Measurements from ENCODE around the gene TBX3. TPM values are rescaled to one million over a fixed set of nuclear protein-coding genes. Genes with fewer than 3 reads are reported as not detected.

Gene TBX3
- total RNA-seq, 1 donor from 2014 or later = 2.0 TPM

DNA sequence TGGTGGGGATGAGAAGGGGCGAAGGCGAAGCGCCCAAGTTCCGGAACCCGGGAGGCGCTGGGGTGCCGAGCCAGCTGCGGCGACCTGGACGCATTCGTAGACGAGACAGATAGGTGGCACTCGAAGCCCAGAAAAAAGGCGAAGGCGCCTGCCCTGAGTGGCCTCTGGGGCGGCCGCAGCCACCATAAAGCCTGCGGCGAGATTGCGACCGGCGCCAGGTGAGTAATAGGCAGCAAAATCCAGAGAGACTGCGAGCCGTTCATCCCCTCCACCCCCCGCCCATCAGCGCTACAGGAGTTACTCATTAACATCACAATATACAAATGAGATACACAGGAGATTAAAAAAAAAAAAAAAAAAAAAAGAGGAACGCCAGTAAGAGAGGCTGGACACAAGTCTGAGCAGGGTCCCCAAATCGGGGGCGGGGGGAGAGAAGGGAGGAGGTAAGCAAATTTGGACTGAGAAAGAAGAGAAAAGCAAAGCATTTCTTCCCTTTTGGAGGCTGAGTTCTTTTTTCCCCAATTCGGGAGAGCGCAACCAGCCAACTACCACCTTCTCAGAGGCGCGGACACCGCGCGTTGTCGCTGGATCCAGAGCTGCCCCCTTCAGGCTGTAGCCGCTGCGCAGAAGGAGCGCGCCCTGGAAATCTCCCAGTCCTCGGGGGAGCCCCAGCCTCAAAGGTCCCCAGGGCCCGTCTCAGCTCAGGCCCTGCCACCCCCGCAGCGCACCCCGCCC, 15.7 kb downstream of the TBX3 start:
- TF ChIP-seq, protein P1, sequence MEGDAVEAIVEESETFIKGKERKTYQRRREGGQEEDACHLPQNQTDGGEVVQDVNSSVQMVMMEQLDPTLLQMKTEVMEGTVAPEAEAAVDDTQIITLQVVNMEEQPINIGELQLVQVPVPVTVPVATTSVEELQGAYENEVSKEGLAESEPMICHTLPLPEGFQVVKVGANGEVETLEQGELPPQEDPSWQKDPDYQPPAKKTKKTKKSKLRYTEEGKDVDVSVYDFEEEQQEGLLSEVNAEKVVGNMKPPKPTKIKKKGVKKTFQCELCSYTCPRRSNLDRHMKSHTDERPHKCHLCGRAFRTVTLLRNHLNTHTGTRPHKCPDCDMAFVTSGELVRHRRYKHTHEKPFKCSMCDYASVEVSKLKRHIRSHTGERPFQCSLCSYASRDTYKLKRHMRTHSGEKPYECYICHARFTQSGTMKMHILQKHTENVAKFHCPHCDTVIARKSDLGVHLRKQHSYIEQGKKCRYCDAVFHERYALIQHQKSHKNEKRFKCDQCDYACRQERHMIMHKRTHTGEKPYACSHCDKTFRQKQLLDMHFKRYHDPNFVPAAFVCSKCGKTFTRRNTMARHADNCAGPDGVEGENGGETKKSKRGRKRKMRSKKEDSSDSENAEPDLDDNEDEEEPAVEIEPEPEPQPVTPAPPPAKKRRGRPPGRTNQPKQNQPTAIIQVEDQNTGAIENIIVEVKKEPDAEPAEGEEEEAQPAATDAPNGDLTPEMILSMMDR (conservative IDR thresholded peaks at IDR 0.05; ENCODE audit: low read depth, low read length) = peak; percentile 53

DNA sequence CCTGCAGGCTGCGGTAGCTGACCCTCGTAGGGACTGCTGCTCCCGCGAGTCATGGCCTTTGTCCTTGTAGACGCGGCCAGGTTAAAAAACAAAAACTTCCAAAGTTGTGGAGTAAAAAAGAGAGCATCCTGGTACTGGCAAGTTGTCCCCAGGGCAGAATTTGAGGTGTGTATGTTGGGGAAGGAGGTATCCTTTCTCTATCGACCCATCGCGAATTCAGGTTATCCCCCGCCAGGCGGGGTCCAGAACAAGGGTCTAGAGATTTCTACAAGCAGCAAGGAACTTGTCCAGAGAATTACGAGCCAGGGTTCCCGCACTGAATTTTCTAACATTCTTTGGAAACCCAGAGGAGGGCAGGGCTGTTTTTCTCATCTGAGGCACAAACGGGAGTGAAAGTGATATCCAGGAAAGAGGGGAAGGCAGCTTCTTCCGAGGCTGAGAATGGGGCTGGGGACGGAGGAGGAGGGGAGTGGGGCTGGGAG, 16.3 kb downstream of the TBX3 start:
- H3K4me3 ChIP-seq (ENCODE audit: low read depth, low read length) = peak overlapping the region; percentile 52
- DNase-seq (ENCODE audit: low read depth) = no peak
- TF ChIP-seq, protein P1 (conservative IDR thresholded peaks at IDR 0.05; ENCODE audit: low read depth, low read length) = no peak

More for the DNA sequence above, 15.7 kb downstream of the TBX3 start:
- DNase-seq (ENCODE audit: low read depth) = no peak
- H3K4me3 ChIP-seq (ENCODE audit: low read depth, low read length) = peak overlapping the region; percentile 52

DNA sequence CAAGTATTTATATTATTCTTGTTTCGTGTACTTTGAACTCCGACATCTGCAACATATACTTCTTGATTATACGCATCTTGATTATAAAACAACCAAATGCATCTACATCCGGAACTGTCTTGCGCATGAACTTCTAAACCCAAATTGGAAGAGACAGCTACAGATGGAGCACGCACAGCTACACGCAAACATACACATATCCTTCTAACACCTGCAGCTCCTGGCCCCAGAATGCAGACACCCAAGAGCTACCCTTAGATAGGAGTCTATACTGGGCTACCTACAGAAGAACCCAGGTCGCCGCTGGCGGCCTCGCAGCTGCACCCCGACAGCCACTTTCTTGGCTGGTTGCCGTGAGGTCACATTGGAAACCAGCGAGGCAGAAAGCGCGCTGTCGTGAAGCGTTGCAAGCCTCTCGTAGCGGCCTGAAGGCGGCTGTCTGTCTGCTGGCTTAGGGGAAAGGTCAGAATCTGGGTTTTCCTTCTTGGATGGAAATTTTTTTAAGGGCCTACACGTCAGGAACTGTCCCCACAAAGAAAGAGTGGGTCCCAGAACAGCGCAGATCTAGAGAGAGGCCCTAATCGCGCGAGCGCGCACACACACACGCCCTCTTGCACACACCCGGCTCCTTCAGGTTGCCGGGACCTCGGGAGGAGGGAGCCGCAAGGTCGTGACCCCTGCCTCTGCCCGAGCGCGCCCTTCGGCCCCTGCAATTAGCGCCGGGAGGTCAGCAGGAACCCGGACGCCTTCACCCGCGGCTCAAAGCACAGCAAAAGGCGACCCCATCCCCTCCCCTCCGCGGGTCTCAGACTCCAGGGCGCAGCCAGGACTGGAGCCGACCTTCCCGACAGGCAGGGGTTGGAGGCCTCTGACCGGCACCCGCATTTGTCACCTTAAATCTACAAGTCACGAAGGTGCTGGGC, 17.0 kb downstream of the TBX3 start:
- no peak for DNase-seq (ENCODE audit: low read depth)
- no peak overlapping the region for H3K4me3 ChIP-seq (ENCODE audit: low read depth, low read length)

DNA sequence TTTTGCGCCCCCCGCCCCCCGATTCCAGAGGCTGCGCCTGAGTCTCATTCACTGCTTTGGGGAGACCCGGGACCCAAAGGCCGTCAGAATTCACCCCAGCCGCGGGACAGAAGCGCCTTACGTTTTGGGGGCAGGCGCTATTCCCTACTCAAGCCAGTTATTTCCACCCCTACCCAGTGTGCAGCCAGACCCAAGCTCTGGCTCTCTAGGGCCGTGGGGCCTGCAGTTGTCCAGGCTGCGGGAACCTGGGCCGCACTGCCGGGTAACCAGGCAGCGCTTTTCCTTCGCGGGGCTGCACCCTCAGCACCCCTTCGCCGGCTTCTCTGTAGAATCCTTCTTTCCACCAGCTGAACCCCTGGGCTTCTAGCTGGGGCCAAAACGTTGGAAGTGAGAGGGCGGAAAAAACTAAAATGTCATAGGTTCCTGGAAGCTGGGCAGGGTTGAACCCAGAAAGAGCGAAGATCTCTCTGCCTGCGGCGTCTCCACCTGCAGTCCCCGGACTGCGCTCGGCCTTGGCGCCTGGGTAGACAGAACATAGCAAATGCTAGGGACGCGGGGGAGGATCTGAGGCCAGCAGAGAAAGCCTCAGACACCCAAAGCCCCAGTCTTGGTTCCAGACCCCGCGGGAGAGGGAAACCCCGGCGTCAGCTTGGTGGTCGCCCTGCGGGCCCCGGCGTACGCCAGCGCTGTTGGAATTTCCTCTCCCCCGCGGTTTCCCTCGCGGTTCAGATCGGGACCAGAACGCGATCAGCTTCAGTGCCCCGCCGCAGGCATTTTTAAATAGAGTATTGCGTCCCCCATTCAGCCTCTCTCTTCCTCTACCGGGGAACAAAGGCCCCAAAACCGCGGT, 18.3 kb downstream of the TBX3 start:
- H3K4me3 ChIP-seq (ENCODE audit: low read depth, low read length) = no peak overlapping the region
- TF ChIP-seq, protein P1 (conservative IDR thresholded peaks at IDR 0.05; ENCODE audit: low read depth, low read length) = no peak
- DNase-seq (ENCODE audit: low read depth) = no peak

More for the DNA sequence above, 17.0 kb downstream of the TBX3 start:
- TF ChIP-seq, protein P1 (conservative IDR thresholded peaks at IDR 0.05; ENCODE audit: low read depth, low read length) = no peak

DNA sequence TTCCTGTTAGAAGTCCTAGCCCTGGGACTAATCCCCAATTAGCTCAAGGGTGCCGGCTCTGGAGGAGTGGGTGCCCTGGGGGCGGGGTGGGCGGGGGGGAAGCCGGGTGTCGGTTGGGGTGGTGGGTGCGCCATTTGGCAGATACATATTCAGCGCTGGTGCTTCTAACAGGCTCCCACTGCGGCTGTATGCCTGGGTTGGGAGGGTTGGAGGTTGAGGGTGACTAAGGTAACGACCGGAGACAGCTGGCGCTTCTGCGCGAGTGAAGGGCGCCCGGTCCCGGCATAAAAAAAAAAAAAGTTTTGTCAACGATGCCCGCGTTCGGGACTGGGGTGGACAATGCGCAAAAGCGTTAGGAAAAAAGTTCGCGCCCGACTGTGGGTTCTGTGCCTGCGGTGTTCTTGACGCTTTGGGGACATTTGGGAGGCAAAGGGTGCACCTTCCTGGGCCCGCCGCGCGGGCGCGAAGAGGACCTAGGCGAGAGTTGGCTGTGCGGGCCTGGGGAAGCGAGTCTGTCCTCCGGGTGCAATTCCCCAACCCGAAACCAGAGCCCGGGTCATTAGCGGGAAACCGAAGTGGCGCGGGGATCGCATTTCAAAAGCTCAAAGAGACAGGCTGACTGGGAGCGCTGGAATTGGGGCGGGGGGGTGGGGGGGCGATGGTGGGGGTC, 19.2 kb downstream of the TBX3 start:
- no peak overlapping the region for H3K4me3 ChIP-seq (ENCODE audit: low read depth, low read length)
- DNase-seq (ENCODE audit: low read depth) = no peak
- TF ChIP-seq, protein P1 (conservative IDR thresholded peaks at IDR 0.05; ENCODE audit: low read depth, low read length) = no peak
